ENCODE data around the gene RAB31. TPM values are rescaled to one million over a fixed set of nuclear protein-coding genes. Genes with fewer than 3 reads are reported as not detected.

RAB31 gene
- total and polyA plus RNA-seq, 2 experiments from 2014 or later = 8.7 to 27.7 TPM

Other genes starting within 250 kb of the RAB31 start
- gene RALBP1, start 232.8 kb upstream of the RAB31 start, total RNA-seq = 52.1 and 68.0 TPM in 2 replicates
- gene RALBP1, start 232.8 kb upstream of the RAB31 start, polyA plus RNA-seq = 31.1 and 33.5 TPM in 2 replicates
- gene PPP4R1, start 93.7 kb upstream of the RAB31 start, total RNA-seq = 58.7 and 75.1 TPM in 2 replicates
- gene PPP4R1, start 93.7 kb upstream of the RAB31 start, polyA plus RNA-seq = 34.3 and 36.5 TPM in 2 replicates
- gene TXNDC2, start 177.7 kb downstream of the RAB31 start, total RNA-seq = not detected in 2 replicates
- gene TXNDC2, start 177.7 kb downstream of the RAB31 start, polyA plus RNA-seq = not detected in 2 replicates
- 137 and 138 TPM in 2 replicates for gene VAPA, start 205.7 kb downstream of the RAB31 start, total RNA-seq
- 215 and 260 TPM in 2 replicates for gene VAPA, start 205.7 kb downstream of the RAB31 start, polyA plus RNA-seq